B cell (primary cell): Measurements from ENCODE around the gene IL36G. TPM values are rescaled to one million over a fixed set of nuclear protein-coding genes. Genes with fewer than 3 reads are reported as not detected.

Source experiments
- ATAC-seq: fragments of 200-7000 bp; cut with Tn5 transposase; one replicate; pipeline ENCODE4 v1.10.0; 2021; ENCODE audit warnings: low read depth, mild to moderate bottlenecking, moderate number of reproducible peaks, moderate library complexity
- CTCF ChIA-PET: fragments of 350-600 bp; sonication (Branson Sonifier 250); formaldehyde crosslinking; loops from one replicate; lab custom pipeline; 2021; ENCODE audit warnings: antibody characterized with exemption, inconsistent platforms; lab: Charles Lee
- POLR2A ChIA-PET: fragments of 350-600 bp; sonication (Branson Sonifier 250); formaldehyde crosslinking; loops from one replicate; lab custom pipeline; 2021; ENCODE audit warnings: antibody characterized with exemption; lab: Charles Lee
- DNase-seq: peaks from one replicate; pipeline ENCODE4 v3.0.0; 2013
- H2AFZ ChIP-seq: 2 replicates; pipeline ENCODE4 v1.6.1; 2012; ENCODE audit warnings: mild to moderate bottlenecking, low read depth, low read length; ENCODE audit not compliant: insufficient read depth, poor library complexity, severe bottlenecking
- H3K27ac ChIP-seq, 2 donors: 1 replicate in 1 of 2; 2 replicates in 1 of 2; pipeline ENCODE4 v1.5.1; 2012 to 2013; ENCODE audit warnings: low read length in 2 of 2, mild to moderate bottlenecking in 2 of 2, moderate library complexity in 1 of 2
- H3K27me3 ChIP-seq, 4 experiments: fragments of 200-600 bp in 1 of 4; sonication (generic) in 1 of 4; replicated peaks in 1 of 4; 1 replicate in 2 of 4; 2 replicates in 2 of 4; pipeline versions ENCODE4 v1.6.1 to v1.7.0; 2013 to 2016; ENCODE audit warnings: low read length in 3 of 4, mild to moderate bottlenecking in 2 of 4, mixed read lengths in 1 of 4, moderate library complexity in 1 of 4; ENCODE audit not compliant: insufficient read depth in 4 of 4, control insufficient read depth in 3 of 4; ENCODE audit errors: control extremely low read depth in 1 of 4
- H3K36me3 ChIP-seq, 2 experiments: replicated peaks in 1 of 2; 1 replicate in 1 of 2; 2 replicates in 1 of 2; pipeline versions ENCODE4 v1.6.1 to v1.7.1; 2013; ENCODE audit warnings: low read length in 1 of 2; ENCODE audit not compliant: insufficient read depth in 2 of 2, control insufficient read depth in 1 of 2; ENCODE audit errors: control extremely low read depth in 1 of 2, extremely low read depth in 1 of 2
- H3K4me1 ChIP-seq, 2 donors: fragments of 200-600 bp in 1 of 2; sonication (generic) in 1 of 2; 1 replicate in 1 of 2; 2 replicates in 1 of 2; pipeline versions ENCODE4 v1.5.1 to v1.6.1; 2013 to 2017; ENCODE audit warnings: low read length in 2 of 2; ENCODE audit not compliant: control insufficient read depth in 2 of 2, insufficient read depth in 2 of 2
- H3K4me2 ChIP-seq: replicated peaks from 2 replicates; pipeline ENCODE3; 2012; ENCODE audit warnings: mild to moderate bottlenecking, low read depth, low read length; ENCODE audit not compliant: poor library complexity, severe bottlenecking
- H3K4me3 ChIP-seq, 5 experiments: fragments of 200-600 bp in 1 of 5; sonication (generic) in 1 of 5; 1 replicate in 3 of 5; 2 replicates in 2 of 5; pipeline versions ENCODE4 v1.5.1 to v1.7.0; 2011 to 2016; ENCODE audit warnings: low read length in 4 of 5, mild to moderate bottlenecking in 4 of 5, low read depth in 2 of 5, control low read depth in 1 of 5, moderate library complexity in 1 of 5; ENCODE audit not compliant: insufficient read depth in 1 of 5; ENCODE audit errors: control extremely low read depth in 1 of 5, extremely low read depth in 1 of 5
- H3K79me2 ChIP-seq: fragments of 200-600 bp; sonication (generic); one replicate; pipeline ENCODE4 v1.6.0; 2016; ENCODE audit warnings: low read length; ENCODE audit not compliant: control insufficient read depth, insufficient read depth
- H3K9ac ChIP-seq: fragments of 200-600 bp; sonication (generic); 2 replicates; pipeline ENCODE4 v1.6.1; 2017; ENCODE audit warnings: mild to moderate bottlenecking, low read length, moderate library complexity
- H3K9me3 ChIP-seq, 3 donors: one replicate each; pipeline versions ENCODE4 v1.6.1 to v1.7.1; 2013; ENCODE audit warnings: low read length in 2 of 3; ENCODE audit not compliant: control insufficient read depth in 2 of 3, insufficient read depth in 1 of 3; ENCODE audit errors: control extremely low read depth in 1 of 3
- H4K20me1 ChIP-seq: 2 replicates; pipeline ENCODE4 v1.6.0; 2012; ENCODE audit warnings: mild to moderate bottlenecking, low read length; ENCODE audit not compliant: insufficient read depth, control insufficient read depth, poor library complexity, severe bottlenecking
- H3K27ac Mint-ChIP-seq: one replicate; pipeline ENCODE4 v1.8.0; 2021; ENCODE audit warnings: mixed read lengths
- H3K27me3 Mint-ChIP-seq: one replicate; pipeline ENCODE4 v1.8.0; 2021; ENCODE audit warnings: mixed read lengths
- H3K4me1 Mint-ChIP-seq: one replicate; pipeline ENCODE4 v1.8.0; 2021; ENCODE audit warnings: mixed read lengths
- H3K4me3 Mint-ChIP-seq: one replicate; pipeline ENCODE4 v1.8.0; 2021; ENCODE audit warnings: mixed read lengths
- H3K9me3 Mint-ChIP-seq: one replicate; pipeline ENCODE4 v1.8.0; 2022; ENCODE audit warnings: mixed read lengths; ENCODE audit not compliant: insufficient read depth
- CTCF ChIP-seq: fragments of 200-600 bp; IDR thresholded peaks from one replicate; pipeline ENCODE4 v1.8.0; 2022; ENCODE audit warnings: antibody characterized with exemption, mild to moderate bottlenecking
- EZH2 ChIP-seq: IDR thresholded peaks from 2 replicates; pipeline ENCODE4 v1.6.1; 2012; ENCODE audit warnings: borderline replicate concordance, low read depth, mild to moderate bottlenecking, moderate library complexity, low read length; ENCODE audit not compliant: insufficient read depth, poor library complexity, severe bottlenecking
- WGBS: methylation state at CpG from one replicate; pipeline ENCODE4 v1.1.5; 2013; ENCODE audit warnings: missing lambda C conversion rate; ENCODE audit not compliant: insufficient coverage; 5-methylcytosine and 5-hydroxymethylcytosine counted together
- intact Hi-C: fragments of 100-400 bp; cut with micrococcal nuclease; formaldehyde crosslinking; loops from one replicate; pipeline ENCODE4 v1.10.0; 2022
- polyA plus RNA-seq: library from polyadenylated mRNA; depleted of rRNA; stranded (reverse); fragments of >200 nt; gene quantifications from 2 replicates; pipeline ENCODE4 v1.2.3, GENCODE V29; 2012
- small RNA-seq: library from RNA; depleted of rRNA; stranded (forward); fragments of <200 nt; gene quantifications from one replicate; pipeline ENCODE3, GENCODE V24; 2012; ENCODE audit warnings: low replicate concordance, low read depth; ENCODE audit not compliant: insufficient read length
- total RNA-seq, 2 donors: library from RNA; stranded (reverse); fragments of 120-200 nt in 1 of 2; gene quantifications; 1 replicate in 1 of 2; 2 replicates in 1 of 2; pipeline versions ENCODE4 v1.2.3 to v1.2.4, GENCODE V29; 2013 to 2022

Gene IL36G
- total and polyA plus RNA-seq, 2 donors (not counting 1 experiment from before 2014, with no cell fraction given), result not detected

- no peak for DNase-seq
- 73% methylated on average over 3 of the region's 3 CpGs for WGBS
- Histone ChIP-seq H3K79me2 (no peaks in the 10 kb centered on the region), H3K4me1 (no peaks in the 10 kb centered on the region), H3K9ac (no peak overlapping the region), H3K27me3 (peaks cover 0 to 14% (median 8%) of the 10 kb centered on the region in 4 experiments), H3K36me3 (no peaks in the 10 kb centered on the region), H4K20me1 (no peaks in the 10 kb centered on the region), H2AFZ (no peak overlapping the region), H3K4me3 (no peak overlapping the region), H3K27ac (no peak overlapping the region), H3K9me3 (no peaks in the 10 kb centered on the region), H3K4me2 (no peak overlapping the region)
- CTCF ChIA-PET, result no interaction called here
- H3K4me3 Mint-ChIP-seq, result no peak overlapping the region
- no peak for TF ChIP-seq EZH2
- TF ChIP-seq CTCF, result no peak
- ATAC-seq, result no peak
- peaks cover 42% of the 10 kb centered on the region for H3K27me3 Mint-ChIP-seq
- intact Hi-C loops, result no loop called here
- no peaks in the 10 kb centered on the region for H3K4me1 Mint-ChIP-seq
- POLR2A ChIA-PET, result no interaction called here
- H3K27ac Mint-ChIP-seq, result no peak overlapping the region
- H3K9me3 Mint-ChIP-seq, result no peaks in the 10 kb centered on the region
Observed at GRCh38 chr2:113034016-113034415, 56.2 kb downstream of the IL36G start.

Small RNA genes lying within 50 kb of the gene (small RNA-seq; reads per million reads assigned to genes)
- not detected for gene HMGN2P23

Other genes with a start within 250 kb of the IL36G start
- gene CKAP2L, start 213.4 kb upstream of the IL36G start, total RNA-seq, result 0.25 TPM in 1 of 2 replicates, not detected in the other
- gene CKAP2L, start 213.4 kb upstream of the IL36G start, polyA plus RNA-seq, result 0.01 and 0.10 TPM in 2 replicates
- gene IL1A, start 193.5 kb upstream of the IL36G start, total RNA-seq, result 0.19 TPM in 1 of 2 replicates, not detected in the other
- 0.06 and 0.15 TPM in 2 replicates for gene IL1A, start 193.5 kb upstream of the IL36G start, polyA plus RNA-seq
- gene IL1B, start 141.2 kb upstream of the IL36G start, total RNA-seq, result 0.20 TPM in 1 of 2 replicates, not detected in the other
- gene IL1B, start 141.2 kb upstream of the IL36G start, polyA plus RNA-seq, result 3.6 and 13.1 TPM in 2 replicates
- gene IL37, start 66.8 kb upstream of the IL36G start, total RNA-seq, result 0.79 TPM in 1 of 2 replicates, not detected in the other
- not detected in 2 replicates for gene IL37, start 66.8 kb upstream of the IL36G start, polyA plus RNA-seq
- not detected in 2 replicates for gene IL36A, start 27.5 kb downstream of the IL36G start, total RNA-seq
- not detected in 2 replicates for gene IL36A, start 27.5 kb downstream of the IL36G start, polyA plus RNA-seq
- gene IL36B, start 74.9 kb downstream of the IL36G start, total RNA-seq, result not detected in 2 replicates
- gene IL36B, start 74.9 kb downstream of the IL36G start, polyA plus RNA-seq, result not detected in 2 replicates
- not detected in 2 replicates for gene IL36RN, start 81.2 kb downstream of the IL36G start, total RNA-seq
- not detected in 2 replicates for gene IL36RN, start 81.2 kb downstream of the IL36G start, polyA plus RNA-seq
- gene IL1F10, start 90.0 kb downstream of the IL36G start, total RNA-seq, result not detected in 2 replicates
- not detected in 2 replicates for gene IL1F10, start 90.0 kb downstream of the IL36G start, polyA plus RNA-seq
- gene IL1RN, start 149.6 kb downstream of the IL36G start, total RNA-seq, result not detected in 2 replicates
- 0.40 and 0.79 TPM in 2 replicates for gene IL1RN, start 149.6 kb downstream of the IL36G start, polyA plus RNA-seq
- gene PSD4, start 196.0 kb downstream of the IL36G start, total RNA-seq, result 203 and 217 TPM in 2 replicates
- gene PSD4, start 196.0 kb downstream of the IL36G start, polyA plus RNA-seq, result 87.1 and 113 TPM in 2 replicates